Activated CD8-positive, alpha-beta memory T cell treated with anti-CD3 and anti-CD28 coated beads for 48 hours (primary cell): Measurements from ENCODE around the gene CALR3.

Experiments
- DNase-seq, 3 experiments: peaks; one replicate each; pipeline ENCODE4 v3.0.0-alpha.2; 2020; ENCODE audit warnings: low read depth in 2 of 3, low spot score in 2 of 3

The CALR3 gene

GRCh38 chr19:16435238-16435917 is 60.6 kb downstream of the CALR3 start:
- no peak for DNase-seq

- DNase-seq: no peak
Measured at GRCh38 chr19:16433986-16434385, 62.0 kb downstream of the CALR3 start.

GRCh38 chr19:16429759-16430091 is 66.2 kb downstream of the CALR3 start:
- no peak for DNase-seq

- no peak for DNase-seq
Measured at GRCh38 chr19:16429066-16429758, 66.8 kb downstream of the CALR3 start.
